GM23248 (cell line): ENCODE measurements around the gene SLC8A2.

Source experiments
- EZH2 ChIP-seq: fragments of 200-600 bp; sonication (generic); IDR thresholded peaks from 2 replicates; pipeline ENCODE4 v1.6.1; 2018; ENCODE audit warnings: antibody characterized with exemption, mild to moderate bottlenecking; ENCODE audit not compliant: insufficient read depth, poor library complexity, severe bottlenecking
- EZH2phosphoT487 ChIP-seq: fragments of 200-600 bp; sonication (generic); IDR thresholded peaks from 2 replicates; pipeline ENCODE4 v1.6.1; 2018; ENCODE audit warnings: antibody characterized with exemption, moderate library complexity, mild to moderate bottlenecking, low read depth; ENCODE audit not compliant: insufficient read depth

DNA sequence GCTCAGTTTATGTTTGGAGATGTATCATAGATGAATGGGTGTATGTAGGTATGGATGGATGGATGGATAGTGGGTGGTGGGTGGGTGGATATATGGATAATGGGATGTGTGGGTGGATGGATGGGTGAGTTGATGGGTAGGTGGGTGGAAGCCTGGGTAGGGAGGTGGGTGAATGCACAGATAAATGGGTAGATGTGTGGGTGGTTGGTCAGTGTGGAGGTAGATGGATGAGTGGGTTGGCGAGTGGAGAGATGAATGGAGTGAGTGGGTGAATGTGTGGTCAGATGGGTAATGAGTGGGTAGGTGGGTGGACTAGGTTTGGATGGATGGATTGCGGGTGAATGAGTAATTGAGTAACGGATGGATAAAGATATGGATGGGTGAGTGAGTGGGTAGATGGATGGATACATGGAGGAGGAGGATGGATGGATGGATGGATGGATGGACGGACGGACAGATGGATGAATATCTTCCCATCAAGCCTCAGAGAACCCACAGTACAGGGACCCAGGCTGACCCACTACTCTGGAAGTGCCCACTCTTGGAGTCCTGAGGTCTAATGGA is 65.8 kb downstream of the SLC8A2 start:
- no peak for TF ChIP-seq EZH2phosphoT487
- TF ChIP-seq EZH2, result no peak
